K562 (cell line): Measurements from ENCODE around the gene DCP1B. TPM values are rescaled to one million over a fixed set of nuclear protein-coding genes. Genes with fewer than 3 reads are reported as not detected.

Experiments
- ATAC-seq: fragments of 200-7000 bp; cut with Tn5 transposase; 3 replicates; pipeline ENCODE4 v1.9.1; 2020; ENCODE audit warnings: moderate library complexity
- BruUV-seq: library from RNA; stranded (reverse); fragments of 400-500 nt; replicated peaks from 2 replicates; lab custom pipeline; 2021; lab: Mats Ljungman, UMichigan
- CTCF ChIA-PET: fragments of 300-600 bp; formaldehyde crosslinking; extraction: SDS; loops from one replicate; lab custom pipeline; 2021; ENCODE audit warnings: low intra/inter-chr PET ratio; lab: Yijun Ruan, JAX
- POLR2A ChIA-PET: fragments of 300-600, 350-650 bp; sonication (Branson Sonifier 250); formaldehyde crosslinking; extraction: SDS; loops from one replicate; lab custom pipeline; 2021; ENCODE audit warnings: antibody characterized with exemption, inconsistent platforms; lab: Yijun Ruan, JAX
- DNase-seq, 4 experiments: peaks; one replicate each; pipeline versions ENCODE4 v3.0.0 to v3.0.0-alpha.2; 2011 to 2018; ENCODE audit warnings: low spot score in 3 of 4, mixed read lengths in 3 of 4; ENCODE audit errors: extremely low read depth in 1 of 4
- FAIRE-seq: peaks from 2 replicates; lab custom pipeline; 2011; peaks lifted over from hg19 to GRCh38; lab: Jason Lieb, UNC
- H2AFZ ChIP-seq: 2 replicates; pipeline ENCODE4 v1.6.0; 2011; ENCODE audit warnings: low read depth, low read length, control low read depth, inconsistent platforms
- H3K27ac ChIP-seq: fragments of 200-600 bp; 3 replicates; pipeline ENCODE4 v1.8.0; 2011; ENCODE audit warnings: low read depth, mild to moderate bottlenecking, control low read depth, inconsistent platforms, low read length, moderate library complexity, mixed read lengths; ENCODE audit errors: extremely low read depth
- H3K27me3 ChIP-seq, 2 experiments: fragments of 300-600 bp in 1 of 2; 2 replicates in 1 of 2; 3 replicates in 1 of 2; pipeline versions ENCODE4 v1.6.0 to v1.8.0; 2011; ENCODE audit warnings: inconsistent platforms in 2 of 2, low read length in 2 of 2, mild to moderate bottlenecking in 1 of 2, mixed read lengths in 1 of 2, moderate library complexity in 1 of 2; ENCODE audit not compliant: control insufficient read depth in 2 of 2, insufficient read depth in 2 of 2
- H3K36me3 ChIP-seq: fragments of 300-600 bp; 3 replicates; pipeline ENCODE4 v1.8.0; 2011; ENCODE audit warnings: mild to moderate bottlenecking, low read length, inconsistent platforms; ENCODE audit not compliant: control insufficient read depth, insufficient read depth
- H3K4me1 ChIP-seq, 2 experiments: fragments of 200-600 bp in 1 of 2; replicated peaks in 1 of 2; 2 replicates in 1 of 2; 3 replicates in 1 of 2; pipeline versions ENCODE4 v1.5.1 to v1.8.0; 2011; ENCODE audit warnings: inconsistent platforms in 2 of 2, low read length in 2 of 2, mild to moderate bottlenecking in 1 of 2, mixed read lengths in 1 of 2, moderate library complexity in 1 of 2; ENCODE audit not compliant: control insufficient read depth in 2 of 2, insufficient read depth in 2 of 2
- H3K4me2 ChIP-seq: 2 replicates; pipeline ENCODE4 v1.6.1; 2011; ENCODE audit warnings: low read length, control low read depth, inconsistent platforms, mixed read lengths; ENCODE audit not compliant: insufficient read depth
- H3K4me3 ChIP-seq: fragments of 200-600 bp; sonication (generic), shearing (Covaris generic); 2 replicates; pipeline ENCODE4 v1.5.1; 2016; ENCODE audit warnings: control low read depth, inconsistent platforms
- H3K79me2 ChIP-seq: fragments of 200-600 bp; 3 replicates; pipeline ENCODE4 v1.8.0; 2011; ENCODE audit warnings: low read length, inconsistent platforms; ENCODE audit not compliant: control insufficient read depth, insufficient read depth
- H3K9ac ChIP-seq, 2 experiments: 2 replicates each; pipeline versions ENCODE4 v1.6.0 to v1.6.1; 2011; ENCODE audit warnings: low read depth in 2 of 2, low read length in 2 of 2, control low read depth in 1 of 2, inconsistent platforms in 1 of 2, mild to moderate bottlenecking in 1 of 2, mixed read lengths in 1 of 2; ENCODE audit not compliant: insufficient read depth in 1 of 2
- H3K9me1 ChIP-seq: one replicate; pipeline ENCODE4 v1.6.0; 2011; ENCODE audit warnings: inconsistent platforms, mild to moderate bottlenecking, low read length, moderate library complexity; ENCODE audit not compliant: control insufficient read depth, insufficient read depth
- H3K9me3 ChIP-seq: replicated peaks from 2 replicates; pipeline ENCODE4 v1.5.1; 2011; ENCODE audit warnings: low read depth, low read length, inconsistent platforms; ENCODE audit not compliant: control insufficient read depth, insufficient read depth
- H4K20me1 ChIP-seq: replicated peaks from 2 replicates; pipeline ENCODE4 v1.6.1; 2011; ENCODE audit warnings: low read length, inconsistent platforms, mixed read lengths; ENCODE audit not compliant: control insufficient read depth, insufficient read depth
- CBFA2T3 ChIP-seq: fragments of 450-650 bp; IDR thresholded peaks from 2 replicates; pipeline ENCODE4 v1.6.1; 2017
- NONO ChIP-seq, 2 experiments: fragments of 200-400 bp in 1 of 2; fragments of 450-650 bp in 1 of 2; formaldehyde crosslinking in 1 of 2; IDR thresholded peaks; 2 replicates each; pipeline ENCODE4 v1.6.1; 2017; ENCODE audit warnings: low read depth in 2 of 2, mild to moderate bottlenecking in 2 of 2, moderate library complexity in 2 of 2, low read length in 1 of 2
- NR2C2 ChIP-seq, 2 experiments: fragments of 200-800 bp in 1 of 2; sonication (Bioruptor generic) in 1 of 2; sonication (generic) in 1 of 2; formaldehyde crosslinking in 1 of 2; IDR thresholded peaks; 2 replicates each; pipeline versions ENCODE4 v1.6.1 to v1.8.0; 2016 to 2022; ENCODE audit warnings: mild to moderate bottlenecking in 1 of 2, missing compliant biosample characterization in 1 of 2, missing genetic modification characterization in 1 of 2, missing genetic modification reagents in 1 of 2
- SIN3B ChIP-seq: fragments of 450-650 bp; IDR thresholded peaks from 2 replicates; pipeline ENCODE4 v1.6.1; 2017; ENCODE audit warnings: low read depth, mild to moderate bottlenecking, moderate library complexity
- TCF3 ChIP-seq: sonication (generic); formaldehyde crosslinking; IDR thresholded peaks from 2 replicates; pipeline ENCODE4 v1.4.0; 2020; ENCODE audit warnings: mild to moderate bottlenecking, missing genetic modification reagents
- ZNF699 ChIP-seq: fragments of 250-450 bp; sonication (Bioruptor Pico); IDR thresholded peaks from 2 replicates; pipeline ENCODE4 v1.8.0; 2021; ENCODE audit warnings: mild to moderate bottlenecking, moderate library complexity; ENCODE audit not compliant: insufficient replicate concordance
- WGBS: fragments of 100-300 bp; shearing (Covaris generic); methylation state at CpG from one replicate; pipeline ENCODE4 v1.1.6; 2016; ENCODE audit warnings: low coverage, mixed read lengths; ENCODE audit not compliant: insufficient coverage; ENCODE audit errors: missing lambda C conversion rate; 5-methylcytosine and 5-hydroxymethylcytosine counted together
- in situ Hi-C: fragments of 300-500 bp; cut with MboI; formaldehyde crosslinking; loops from 4 replicates; pipeline ENCODE4 v1.15.0; 2018; ENCODE audit warnings: inconsistent platforms, mixed read lengths
- intact Hi-C: fragments of 100-400 bp; cut with micrococcal nuclease; formaldehyde crosslinking; loops from 2 replicates; pipeline ENCODE4 v1.14.2; 2022
- polyA plus RNA-seq, 8 experiments: library from polyadenylated mRNA; depleted of rRNA in 4 of 8; stranded (reverse) in 5 of 8; unstranded in 3 of 8; fragments of >200 nt; fragmentation: Nextera tagmentation in 2 of 8; fragmentation: Illumina TruSeq in 1 of 8; extraction: Ambion mirVana in 2 of 8; extraction: Trizol in 1 of 8; gene quantifications; 2 replicates each; pipeline versions ENCODE4 v1.2.1 to v1.2.3, GENCODE V29; 2011 to 2014; ENCODE audit warnings: inconsistent platforms in 1 of 8, missing spikeins in 1 of 8
- total RNA-seq, 7 experiments: library from RNA; depleted of rRNA in 6 of 7; stranded (reverse); fragments of >200 nt in 6 of 7; fragmentation: Illumina TruSeq in 2 of 7; extraction: Trizol in 2 of 7; gene quantifications; 2 replicates each; pipeline versions ENCODE4 v1.2.1 to v1.2.3, GENCODE V29; 2011 to 2021; ENCODE audit warnings: low replicate concordance in 1 of 7
- TF ChIP-seq, protein P1 (sequence below): sonication (generic); formaldehyde crosslinking; IDR thresholded peaks from 2 replicates; pipeline ENCODE4 v1.8.0; 2022; ENCODE audit warnings: missing genetic modification reagents, mild to moderate bottlenecking, moderate library complexity, borderline replicate concordance

DCP1B gene
- total and polyA plus RNA-seq, 9 of the 15 experiments (the other 6 are each of a cell fraction or from before 2014, with no cell fraction given) = 0.83 to 7.3 (median 3.4) TPM

DNA sequence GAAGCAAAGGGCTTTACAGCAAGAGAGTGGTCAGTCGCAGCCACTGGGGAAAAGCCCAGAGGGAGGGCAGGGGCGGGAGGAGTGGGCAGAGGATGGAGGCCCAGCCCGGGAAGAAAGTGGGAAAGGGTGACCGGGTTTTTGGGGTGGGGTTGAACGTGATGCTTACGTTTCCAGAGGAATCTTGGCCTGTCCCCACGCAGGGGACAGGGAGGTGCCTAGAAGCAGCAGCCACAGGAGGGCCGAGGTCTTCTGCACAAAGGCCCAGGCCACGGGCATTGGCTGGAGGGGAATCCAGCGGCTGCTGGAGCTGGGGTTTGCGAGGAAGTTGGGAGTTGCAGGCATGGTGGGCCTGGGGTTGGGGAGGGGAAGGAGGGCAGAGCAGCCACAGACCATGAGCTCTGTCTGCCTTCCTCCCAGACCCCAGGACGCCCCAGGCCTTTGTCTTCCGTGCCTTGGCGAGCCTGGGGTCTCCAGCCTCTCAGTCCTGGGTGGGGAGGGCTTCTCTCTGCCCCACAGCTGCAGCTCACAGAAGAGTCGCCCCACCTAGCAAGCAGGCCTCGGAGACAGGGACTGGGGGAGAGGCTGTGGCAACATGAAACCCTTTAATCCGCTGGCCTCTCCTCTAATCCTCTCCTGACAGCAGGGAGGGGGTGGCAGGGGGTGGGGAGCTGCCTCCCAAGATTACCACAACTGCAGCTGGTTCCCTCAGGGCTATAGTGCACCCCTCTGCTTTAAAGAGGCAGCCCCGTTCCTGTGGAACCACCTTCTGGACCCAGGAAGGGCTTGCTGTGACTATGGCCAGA is 86.0 kb downstream of the DCP1B start, which contains the start of gene CACNA2D4:
Gene CACNA2D4, minus strand, starts transcription at position 572 of the 803 bp plus-strand sequence. Its CDS starts 179 bp downstream, at position 393.
- Histone ChIP-seq H3K4me3 (no peak within 1 kb of the TSS), H3K9me3 (no peaks in the 10 kb centered on the region), H3K27me3 (0 out of 5 replicates have a peak, but pooled peaks cover under 1 to 3% of the 10 kb centered on the region in 2 experiments), H3K27ac (no peak within 1 kb of the TSS), H3K79me2 (no peaks in the 10 kb centered on the region), H3K36me3 (no peaks in the 10 kb centered on the region), H3K4me2 (peak within 1 kb of the TSS; percentile 53), H3K9me1 (no peaks in the 10 kb centered on the region), H3K4me1 (peaks cover 36 to 50% of the 10 kb centered on the region in 2 experiments), H4K20me1 (no peaks in the 10 kb centered on the region), H3K9ac (peak within 1 kb of the TSS in 1 of 2 experiments; percentile 68; a peak in 2 of 4 replicates), H2AFZ (peak within 1 kb of the TSS; percentile 57; the same call in 1 of the 2 replicates)
- ATAC-seq = no peak; the same call in 2 of the 3 replicates
- TF ChIP-seq NONO (IDR thresholded peaks at IDR 0.05; ENCODE audit: low read depth in 2 of 2, low read length in 1 of 2) (no peak), ZNF699 (CRISPR knock-in tag) (no peak), SIN3B (no peak), CBFA2T3 (peak; percentile 22; the same call in 1 of the 2 replicates), NR2C2 (CRISPR knock-in tag; IDR thresholded peaks at IDR 0.05) (no peak), NR2C2 (tag; IDR thresholded peaks at IDR 0.05) (0 out of 2 replicates have a peak, but pooled peaks have one; percentile 6), TCF3 (peak; percentile 32; the same call in 1 of the 2 replicates)
- TF ChIP-seq, protein P1, sequence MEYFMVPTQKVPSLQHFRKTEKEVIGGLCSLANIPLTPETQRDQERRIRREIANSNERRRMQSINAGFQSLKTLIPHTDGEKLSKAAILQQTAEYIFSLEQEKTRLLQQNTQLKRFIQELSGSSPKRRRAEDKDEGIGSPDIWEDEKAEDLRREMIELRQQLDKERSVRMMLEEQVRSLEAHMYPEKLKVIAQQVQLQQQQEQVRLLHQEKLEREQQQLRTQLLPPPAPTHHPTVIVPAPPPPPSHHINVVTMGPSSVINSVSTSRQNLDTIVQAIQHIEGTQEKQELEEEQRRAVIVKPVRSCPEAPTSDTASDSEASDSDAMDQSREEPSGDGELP (CRISPR knock-in tag) = peak; percentile 65; the same call in 1 of the 2 replicates
- CTCF ChIA-PET = no interaction called here
- BruUV-seq = no TSS peak
- in situ Hi-C loops = no loop called here
- WGBS = 24% methylated on average over 7 of the region's 18 CpGs
- peak in 2 of 4 experiments; percentile 27 to 35 for DNase-seq
- FAIRE-seq = peak; percentile 6
- POLR2A ChIA-PET = interaction anchor here (0.6 to 1.0 kb wide), 3 partner anchors 12 to 151 kb away, joined by 3 to 4 read pairs (median 3); no protein-coding TSS in a partner anchor
- intact Hi-C loops = loop anchor here (10.0 kb wide), 1 partner anchor 103 kb away; no protein-coding TSS in a partner anchor
